Astrocyte of the cerebellum (primary cell): Measurements from ENCODE around the gene TMEM63C.
"Not testable (repeated sequence)": the region's sequence is repeated elsewhere in the genome, so short reads cannot be mapped to it uniquely, and the experiment has no call there.

Experiments
- DNase-seq: peaks from one replicate; pipeline ENCODE4 v3.0.0-alpha.2; 2011; ENCODE audit warnings: low read depth
- H3K4me3 ChIP-seq: 2 replicates; pipeline ENCODE4 v1.5.1; 2011; ENCODE audit warnings: mild to moderate bottlenecking, low read depth, low read length, moderate library complexity
- in situ Hi-C: cut with HindIII; loops from 2 replicates; pipeline ENCODE4 v1.10.0; 2017; ENCODE audit warnings: low sequenced_read_pairs
- TF ChIP-seq, protein P1 (sequence below): IDR thresholded peaks from 2 replicates; pipeline ENCODE4 v1.5.1; 2012; ENCODE audit warnings: low read length, low read depth, moderate library complexity, mild to moderate bottlenecking; ENCODE audit errors: missing control alignments

The TMEM63C gene

DNA sequence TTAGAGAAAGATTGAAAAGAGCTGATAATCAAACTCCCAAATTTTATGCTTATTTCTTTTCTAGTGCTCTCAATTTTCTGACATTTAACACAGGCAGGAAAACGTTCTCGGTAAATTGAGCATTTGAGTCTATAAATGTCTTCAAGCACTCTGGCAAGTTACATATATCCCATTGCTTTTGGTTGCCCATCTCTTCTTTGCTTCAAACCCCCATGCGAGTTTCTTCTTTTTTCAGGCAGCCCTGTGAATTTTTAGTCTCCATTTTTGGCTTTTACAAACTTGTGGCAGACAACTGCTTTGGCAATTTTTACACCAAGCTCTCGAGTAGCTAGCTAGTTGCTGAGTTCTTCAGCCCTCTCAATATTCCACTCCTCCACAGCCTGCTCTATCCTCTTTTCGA, 8.7 kb upstream of the TMEM63C start:
- H3K4me3 ChIP-seq: no peak overlapping the region
- no peak for DNase-seq
- TF ChIP-seq, protein P1, sequence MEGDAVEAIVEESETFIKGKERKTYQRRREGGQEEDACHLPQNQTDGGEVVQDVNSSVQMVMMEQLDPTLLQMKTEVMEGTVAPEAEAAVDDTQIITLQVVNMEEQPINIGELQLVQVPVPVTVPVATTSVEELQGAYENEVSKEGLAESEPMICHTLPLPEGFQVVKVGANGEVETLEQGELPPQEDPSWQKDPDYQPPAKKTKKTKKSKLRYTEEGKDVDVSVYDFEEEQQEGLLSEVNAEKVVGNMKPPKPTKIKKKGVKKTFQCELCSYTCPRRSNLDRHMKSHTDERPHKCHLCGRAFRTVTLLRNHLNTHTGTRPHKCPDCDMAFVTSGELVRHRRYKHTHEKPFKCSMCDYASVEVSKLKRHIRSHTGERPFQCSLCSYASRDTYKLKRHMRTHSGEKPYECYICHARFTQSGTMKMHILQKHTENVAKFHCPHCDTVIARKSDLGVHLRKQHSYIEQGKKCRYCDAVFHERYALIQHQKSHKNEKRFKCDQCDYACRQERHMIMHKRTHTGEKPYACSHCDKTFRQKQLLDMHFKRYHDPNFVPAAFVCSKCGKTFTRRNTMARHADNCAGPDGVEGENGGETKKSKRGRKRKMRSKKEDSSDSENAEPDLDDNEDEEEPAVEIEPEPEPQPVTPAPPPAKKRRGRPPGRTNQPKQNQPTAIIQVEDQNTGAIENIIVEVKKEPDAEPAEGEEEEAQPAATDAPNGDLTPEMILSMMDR: no peak
- in situ Hi-C loops: no loop called here

DNA sequence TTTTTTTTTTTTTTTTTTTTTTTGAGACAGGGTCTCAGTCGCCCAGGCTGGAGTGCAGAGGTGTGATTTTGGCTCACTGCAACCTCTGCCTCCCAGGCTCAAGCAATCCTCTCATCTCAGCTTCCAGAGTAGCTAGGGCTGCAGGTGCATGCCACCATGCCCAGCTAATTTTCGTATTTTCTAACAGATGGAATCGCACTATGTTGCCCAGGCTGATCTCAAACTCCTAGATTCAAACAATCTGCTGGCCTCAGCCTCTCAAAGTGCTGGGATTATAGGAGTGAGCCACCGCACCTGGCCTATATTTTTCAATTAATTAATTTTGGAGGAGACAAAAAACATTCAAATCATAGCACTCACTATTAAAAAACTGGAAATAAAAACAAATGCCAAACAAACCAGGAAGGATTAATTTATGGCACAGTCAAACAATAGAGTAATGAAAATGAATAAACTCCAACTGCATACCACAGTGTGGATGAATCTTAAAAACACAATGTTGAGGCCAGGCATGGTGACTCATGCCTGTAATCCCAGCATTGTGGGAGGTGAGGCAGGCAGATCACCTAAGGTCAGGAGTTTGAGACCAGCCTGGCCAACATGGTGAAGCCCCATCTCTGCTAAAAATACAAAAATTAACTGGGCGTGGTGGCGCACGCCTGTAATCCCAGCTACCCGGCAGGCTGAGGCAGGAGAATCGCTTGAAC, 7.5 kb upstream of the TMEM63C start:
- in situ Hi-C loops, H3K4me3 ChIP-seq, DNase-seq: not testable (repeated sequence)

DNA sequence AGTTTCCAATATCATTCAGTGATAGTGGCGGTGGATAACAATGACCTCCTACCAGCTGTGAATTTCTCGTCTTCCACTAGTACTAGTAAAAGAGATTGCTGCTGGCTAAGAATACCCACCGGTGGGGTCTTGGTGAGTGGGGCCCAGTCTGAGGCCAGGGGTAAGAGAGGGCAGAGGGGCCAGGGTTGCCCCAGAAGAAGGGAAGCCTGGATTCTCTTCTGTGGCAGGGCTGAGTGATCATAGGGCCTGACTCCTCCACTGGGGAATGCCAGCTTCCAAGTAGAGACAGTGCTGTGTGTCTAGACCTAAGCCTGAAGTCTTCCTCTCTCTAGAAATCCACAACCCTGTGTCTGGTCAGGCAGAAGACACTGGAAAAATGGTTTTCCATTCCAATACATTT, 5.8 kb upstream of the TMEM63C start:
- TF ChIP-seq, protein P1: no peak
- DNase-seq: no peak
- in situ Hi-C loops: no loop called here
- H3K4me3 ChIP-seq: no peak overlapping the region

DNA sequence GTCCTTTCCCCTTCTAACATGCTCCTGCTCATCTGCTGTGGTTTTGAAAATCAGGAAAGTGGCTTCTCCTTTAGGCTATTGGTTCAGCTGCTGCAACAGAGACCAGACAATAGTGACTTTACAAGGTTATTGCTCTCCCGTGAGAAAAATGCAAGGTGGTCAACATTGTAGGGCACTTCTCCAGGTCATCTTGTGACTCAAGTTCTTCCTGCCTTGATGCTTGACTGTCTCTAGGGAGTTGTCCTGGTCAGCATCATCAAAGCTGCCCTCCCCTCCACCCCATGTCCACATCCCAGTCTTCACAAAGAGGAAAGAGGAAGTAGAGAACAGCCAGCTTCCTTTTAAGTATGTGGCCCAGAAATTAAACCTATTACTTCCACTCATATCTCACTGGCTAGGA, 3.9 kb upstream of the TMEM63C start:
- in situ Hi-C loops: no loop called here
- no peak overlapping the region for H3K4me3 ChIP-seq
- no peak for DNase-seq
- TF ChIP-seq, protein P1: no peak

DNA sequence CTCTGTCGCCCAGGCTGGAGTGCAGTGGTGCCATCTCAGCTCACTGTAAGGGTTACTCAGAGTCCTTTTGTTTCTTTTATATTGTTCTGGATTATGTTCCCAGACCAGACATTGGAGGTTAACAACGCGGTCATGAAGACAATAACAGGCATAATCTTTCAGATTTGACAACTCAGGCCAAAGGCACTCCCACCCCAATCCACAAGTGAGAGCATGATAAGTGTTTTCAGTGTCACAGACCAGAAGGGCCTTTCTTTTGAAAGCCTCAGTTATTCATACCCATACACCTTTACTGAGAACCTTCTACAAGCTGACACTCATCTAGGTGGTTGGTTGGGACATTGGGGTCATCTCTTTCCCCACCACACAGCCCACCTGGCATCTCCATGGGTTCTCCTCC, 2.9 kb upstream of the TMEM63C start:
- TF ChIP-seq, protein P1: no peak
- in situ Hi-C loops: no loop called here
- no peak for DNase-seq
- no peak overlapping the region for H3K4me3 ChIP-seq

- H3K4me3 ChIP-seq: peak overlapping the region; percentile 43
Observed at GRCh38 chr14:77180726-77181602, 634 bp upstream of the TMEM63C start.

DNA sequence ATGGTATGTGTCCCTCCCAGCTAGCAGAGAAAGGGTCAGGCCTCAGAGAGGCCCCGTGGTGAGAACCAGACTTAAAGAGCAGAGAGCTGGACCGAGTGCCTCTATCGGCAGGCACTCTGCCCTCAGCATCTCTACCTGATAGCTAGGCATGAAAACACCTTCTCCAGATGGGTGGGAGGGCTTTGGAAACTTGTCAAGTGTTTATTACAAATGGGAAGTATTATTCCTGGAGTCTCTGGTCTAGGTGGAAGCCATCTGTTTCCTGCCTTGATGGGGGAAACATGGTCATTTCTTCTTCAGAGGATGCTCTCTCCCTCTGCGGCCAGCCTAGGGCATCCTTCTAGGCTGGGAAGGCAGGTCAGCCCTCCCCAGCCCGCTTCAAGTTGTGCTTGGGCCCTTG, 2.3 kb downstream of the TMEM63C start:
- no peak for DNase-seq
- in situ Hi-C loops: no loop called here
- H3K4me3 ChIP-seq: no peak overlapping the region
- TF ChIP-seq, protein P1: no peak

More at GRCh38 chr14:77180726-77181602, 634 bp upstream of the TMEM63C start:
- in situ Hi-C loops: no loop called here
- no peak for DNase-seq
- TF ChIP-seq, protein P1: no peak
